Activated naive CD8-positive, alpha-beta T cell treated with anti-CD3 and anti-CD28 coated beads, Interleukin-2, amount 50 U/mL, for 24 hours (primary cell): ENCODE data around the gene PLEKHH1.
A peak's percentile ranks its signal among the peaks of the same experiment; 100 is the strongest.

ENCODE experiments used
- ATAC-seq: fragments of 150-1000 bp; cut with Tn5 transposase; one replicate; pipeline ENCODE4 v1.10.0; 2021
- DNase-seq: peaks from one replicate; pipeline ENCODE4 v3.0.0; 2021
- H3K27ac Mint-ChIP-seq: one replicate; pipeline ENCODE4 v1.8.0; 2021; ENCODE audit warnings: mild to moderate bottlenecking, mixed read lengths
- H3K27me3 Mint-ChIP-seq: one replicate; pipeline ENCODE4 v1.8.0; 2021; ENCODE audit warnings: mixed read lengths
- H3K36me3 Mint-ChIP-seq: one replicate; pipeline ENCODE4 v1.8.0; 2021; ENCODE audit warnings: low read depth, mixed read lengths
- H3K4me1 Mint-ChIP-seq: one replicate; pipeline ENCODE4 v1.8.0; 2021; ENCODE audit warnings: mixed read lengths
- H3K4me3 Mint-ChIP-seq: one replicate; pipeline ENCODE4 v1.8.0; 2021; ENCODE audit warnings: mild to moderate bottlenecking, moderate library complexity, mixed read lengths
- H3K9me3 Mint-ChIP-seq: one replicate; pipeline ENCODE4 v1.8.0; 2021; ENCODE audit warnings: mixed read lengths

PLEKHH1 gene

DNA sequence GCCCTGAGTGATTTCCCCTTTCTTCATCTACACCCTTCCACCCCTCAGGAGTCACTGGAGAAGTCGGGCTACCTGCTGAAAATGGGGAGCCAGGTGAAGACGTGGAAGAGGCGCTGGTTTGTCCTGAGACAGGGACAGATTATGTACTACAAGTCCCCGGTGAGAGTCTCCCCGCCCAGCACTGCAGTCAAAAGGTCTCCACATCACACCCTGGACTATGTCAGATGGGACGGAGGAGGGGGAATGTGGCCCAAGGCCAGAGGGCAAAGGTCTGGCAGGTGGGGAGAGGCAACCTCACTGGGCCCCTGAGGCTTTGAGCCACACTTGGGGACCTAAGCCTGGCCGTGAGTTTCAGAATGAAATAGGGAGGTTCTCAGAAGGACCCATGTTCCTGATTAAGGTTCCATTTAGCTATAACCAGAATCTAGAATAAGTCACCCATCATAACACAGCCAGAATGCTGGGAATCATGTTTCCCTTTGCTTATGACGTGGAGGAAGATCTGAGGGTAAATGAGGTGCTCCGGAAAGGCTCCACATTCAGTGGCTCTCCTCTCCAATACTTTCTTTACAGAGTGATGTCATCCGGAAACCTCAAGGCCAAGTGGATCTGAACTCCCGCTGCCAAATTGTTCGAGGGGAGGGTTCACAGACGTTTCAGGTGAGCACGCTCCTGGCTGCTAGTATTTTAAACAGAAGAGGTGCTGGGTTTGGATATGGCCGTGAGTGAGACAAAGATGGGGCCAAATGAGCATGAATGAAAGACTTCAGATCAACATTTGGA, 40.3 kb downstream of the PLEKHH1 start:
- H3K4me3 Mint-ChIP-seq = no peak overlapping the region
- H3K27me3 Mint-ChIP-seq = no peaks in the 10 kb centered on the region
- DNase-seq (no peak), ATAC-seq (no peak)
- no peaks in the 10 kb centered on the region for H3K36me3 Mint-ChIP-seq
- no peaks in the 10 kb centered on the region for H3K9me3 Mint-ChIP-seq
- H3K4me1 Mint-ChIP-seq = no peaks in the 10 kb centered on the region
- H3K27ac Mint-ChIP-seq = no peak overlapping the region

DNA sequence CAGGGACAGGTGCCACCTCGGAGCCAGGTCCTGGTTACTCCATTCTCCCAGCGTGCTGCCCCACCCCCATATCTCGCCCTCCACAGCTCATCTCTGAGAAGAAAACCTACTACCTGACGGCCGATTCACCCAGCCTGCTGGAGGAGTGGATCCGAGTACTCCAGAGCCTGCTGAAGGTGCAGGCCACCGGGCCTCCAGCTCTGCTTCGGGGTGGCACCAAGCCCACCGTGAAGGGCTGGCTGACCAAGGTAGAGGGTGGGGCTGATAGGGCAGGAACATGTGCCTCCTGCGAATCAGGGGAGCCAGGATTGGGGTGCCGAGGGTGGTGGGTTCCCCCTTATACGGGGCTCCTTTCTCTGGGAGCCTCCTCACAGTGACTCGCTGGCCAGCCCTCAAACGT, 41.1 kb downstream of the PLEKHH1 start:
- Mint-ChIP-seq H3K27ac (no peak overlapping the region), H3K27me3 (no peaks in the 10 kb centered on the region), H3K36me3 (no peaks in the 10 kb centered on the region), H3K4me1 (no peaks in the 10 kb centered on the region), H3K9me3 (no peaks in the 10 kb centered on the region), H3K4me3 (no peak overlapping the region)
- no peak for ATAC-seq
- no peak for DNase-seq

DNA sequence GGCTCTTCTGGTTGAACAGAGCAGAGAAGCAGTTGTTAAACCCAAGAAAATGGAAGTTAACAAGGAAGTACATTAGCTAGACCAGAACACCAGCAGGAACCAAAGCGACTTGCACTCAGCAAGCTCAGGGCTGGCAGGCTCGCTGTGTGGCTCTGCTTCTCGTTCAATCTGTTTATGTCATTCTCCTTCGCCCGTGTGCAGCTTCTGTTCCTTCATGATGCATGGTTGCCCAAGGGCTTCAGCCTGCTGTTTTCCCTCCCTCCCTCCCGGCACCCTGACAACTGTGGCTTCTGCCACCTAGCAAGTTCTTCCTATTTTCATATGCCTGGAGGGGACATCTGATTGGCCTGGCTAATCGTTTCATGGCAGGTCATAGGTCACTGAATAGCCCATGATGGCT, 41.7 kb downstream of the PLEKHH1 start:
- Mint-ChIP-seq H3K27ac (no peak overlapping the region), H3K4me3 (no peak overlapping the region), H3K27me3 (no peaks in the 10 kb centered on the region), H3K36me3 (no peaks in the 10 kb centered on the region), H3K4me1 (no peaks in the 10 kb centered on the region), H3K9me3 (no peaks in the 10 kb centered on the region)
- ATAC-seq (no peak), DNase-seq (no peak)

DNA sequence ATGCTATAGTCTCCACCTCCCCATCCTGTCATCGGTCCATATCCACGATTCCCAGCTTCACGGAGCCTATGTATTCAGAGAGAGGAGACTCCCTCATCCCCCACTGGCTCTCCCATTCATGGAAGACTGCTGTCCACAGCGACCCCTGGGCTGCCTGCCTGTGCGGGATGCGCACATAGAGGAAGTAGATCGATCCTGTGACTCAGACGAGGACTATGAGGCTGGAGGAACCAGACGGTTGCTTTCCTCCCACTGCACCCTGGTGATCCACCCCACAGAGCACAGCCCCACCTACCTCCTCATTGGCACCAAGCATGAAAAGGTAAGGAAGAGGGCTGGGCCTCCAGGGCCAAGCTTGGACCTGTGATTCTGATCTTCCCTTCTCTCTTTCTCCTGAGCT, 42.6 kb downstream of the PLEKHH1 start:
- Mint-ChIP-seq H3K4me3 (no peak overlapping the region), H3K9me3 (no peaks in the 10 kb centered on the region), H3K27ac (no peak overlapping the region), H3K4me1 (no peaks in the 10 kb centered on the region), H3K36me3 (no peaks in the 10 kb centered on the region), H3K27me3 (no peaks in the 10 kb centered on the region)
- ATAC-seq (no peak), DNase-seq (no peak)

DNA sequence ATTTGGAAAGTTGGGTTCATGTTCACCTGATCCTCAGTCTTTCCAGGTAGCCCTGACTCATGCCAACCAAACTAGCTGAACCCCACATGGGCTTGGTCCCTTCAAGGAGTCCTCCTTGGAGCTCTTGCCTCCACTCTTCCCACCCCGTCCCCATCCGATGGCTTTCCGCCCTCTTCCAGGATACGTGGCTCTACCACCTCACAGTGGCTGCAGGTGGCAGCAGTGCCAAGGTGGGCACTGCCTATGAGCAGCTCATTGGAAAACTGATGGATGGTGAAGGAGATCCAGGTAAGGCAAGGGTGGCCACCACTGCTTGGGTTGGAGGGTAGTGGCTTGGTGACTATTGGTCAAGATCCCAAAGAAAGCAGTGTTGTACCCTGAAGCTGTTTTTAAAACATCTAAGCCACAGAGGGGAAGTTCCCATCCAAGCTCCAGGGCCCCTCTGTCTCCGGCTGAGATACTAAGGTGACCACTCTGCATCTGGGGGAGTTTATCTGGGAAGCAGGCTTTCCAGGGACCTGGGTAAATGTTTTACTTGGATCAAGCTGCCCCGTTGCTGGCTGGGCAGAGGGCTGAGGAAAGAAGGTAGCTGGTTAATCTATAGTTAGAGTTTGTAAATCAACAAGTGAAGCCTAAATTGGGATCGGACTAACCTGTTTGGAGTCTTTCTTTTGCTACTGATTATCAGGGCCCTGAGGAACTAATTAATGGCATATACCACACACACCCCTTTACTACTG, 43.3 kb downstream of the PLEKHH1 start:
- Mint-ChIP-seq H3K9me3 (no peaks in the 10 kb centered on the region), H3K27me3 (no peaks in the 10 kb centered on the region), H3K4me3 (no peak overlapping the region), H3K36me3 (no peaks in the 10 kb centered on the region), H3K4me1 (no peaks in the 10 kb centered on the region), H3K27ac (no peak overlapping the region)
- DNase-seq = no peak
- ATAC-seq = no peak

DNA sequence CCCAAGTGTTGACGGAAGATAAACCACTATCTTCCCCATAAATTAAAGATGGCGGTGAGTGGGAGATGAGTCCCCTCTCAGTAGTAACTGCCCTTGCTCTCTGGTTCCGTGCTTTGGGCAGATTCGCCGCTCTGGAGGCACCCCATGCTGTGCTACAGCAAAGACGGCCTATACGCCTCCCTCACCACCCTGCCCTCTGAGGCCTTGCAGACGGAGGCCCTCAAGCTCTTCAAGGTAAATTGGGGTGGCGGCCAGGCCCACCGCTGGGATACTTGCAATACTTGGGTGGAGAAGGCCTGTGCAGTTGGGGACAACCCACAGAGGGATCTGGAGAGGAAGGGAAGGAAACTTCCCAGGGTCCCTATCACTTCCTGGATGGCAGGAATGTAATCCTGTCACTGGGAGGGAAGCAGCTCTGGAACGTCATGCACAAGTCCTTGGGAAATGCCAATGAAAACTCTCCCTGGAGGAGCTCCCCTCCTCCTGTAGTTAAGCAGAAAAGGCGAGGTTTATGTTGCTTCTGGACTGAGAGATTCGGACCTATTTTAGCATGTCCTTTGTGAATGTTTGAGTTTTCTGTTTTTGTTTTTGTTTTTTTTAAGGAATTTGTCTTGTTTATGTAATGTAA, 44.2 kb downstream of the PLEKHH1 start:
- H3K27me3 Mint-ChIP-seq = no peaks in the 10 kb centered on the region
- no peaks in the 10 kb centered on the region for H3K4me1 Mint-ChIP-seq
- no peaks in the 10 kb centered on the region for H3K36me3 Mint-ChIP-seq
- H3K27ac Mint-ChIP-seq = no peak overlapping the region
- no peaks in the 10 kb centered on the region for H3K9me3 Mint-ChIP-seq
- ATAC-seq = no peak
- no peak overlapping the region for H3K4me3 Mint-ChIP-seq
- DNase-seq = no peak

DNA sequence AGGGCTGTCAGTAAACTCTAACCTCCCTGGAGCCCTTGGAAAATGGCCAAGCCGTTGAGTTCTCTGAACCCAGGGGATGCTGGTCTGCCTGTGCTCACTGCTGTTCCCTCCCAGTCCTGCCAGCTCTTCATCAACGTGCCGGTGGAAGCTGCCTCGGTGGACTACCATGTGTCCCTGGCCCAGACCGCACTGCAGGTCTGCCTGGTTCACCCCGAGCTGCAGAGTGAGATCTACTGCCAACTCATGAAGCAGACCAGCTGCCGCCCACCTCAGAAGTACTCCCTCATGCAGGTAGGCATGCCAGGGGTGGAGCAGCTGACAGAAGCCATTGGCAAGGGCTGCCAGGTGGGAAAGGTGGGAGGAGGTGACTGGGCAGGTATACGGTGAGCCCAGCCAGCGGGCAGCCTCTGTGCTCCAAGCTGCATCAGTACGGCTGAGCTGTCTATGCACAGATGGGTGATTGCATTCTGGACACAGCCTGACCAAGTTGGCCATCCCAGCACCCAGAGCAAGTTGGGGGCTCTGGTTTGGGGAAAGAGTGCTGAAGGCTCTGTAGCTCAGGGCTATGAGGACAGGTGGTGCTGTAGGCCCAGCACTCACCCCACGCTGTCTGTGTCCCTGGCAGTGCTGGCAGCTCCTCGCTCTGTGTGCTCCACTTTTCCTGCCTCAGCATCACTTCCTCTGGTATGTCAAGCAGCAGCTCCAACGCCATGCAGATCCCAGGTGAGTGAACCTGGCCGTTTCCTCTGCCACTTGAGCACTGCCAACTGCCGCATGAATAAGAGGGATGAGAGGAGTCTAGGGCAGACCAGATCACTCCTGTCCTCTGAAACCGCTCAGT, 45.0 kb downstream of the PLEKHH1 start:
- no peak overlapping the region for H3K27ac Mint-ChIP-seq
- no peaks in the 10 kb centered on the region for H3K27me3 Mint-ChIP-seq
- no peak for DNase-seq

DNA sequence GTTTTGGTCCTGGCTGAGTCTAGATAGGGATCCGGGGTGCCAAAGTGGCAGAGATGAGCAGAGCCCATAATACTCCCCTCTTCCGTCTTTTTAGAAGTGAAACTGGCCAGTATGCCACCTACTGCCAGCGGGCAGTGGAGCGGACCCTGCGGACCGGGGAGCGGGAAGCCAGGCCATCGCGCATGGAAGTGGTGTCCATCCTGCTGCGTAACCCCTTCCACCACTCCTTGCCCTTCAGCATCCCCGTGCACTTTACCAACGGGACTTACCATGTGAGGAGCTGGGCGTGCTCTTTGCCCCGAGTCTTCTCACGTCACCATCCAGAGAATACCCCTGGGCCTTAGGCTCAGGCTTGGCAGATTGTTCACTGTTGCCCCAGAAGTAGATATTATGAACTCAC, 46.0 kb downstream of the PLEKHH1 start:
- no peak overlapping the region for H3K4me3 Mint-ChIP-seq

More for the DNA sequence above, 45.0 kb downstream of the PLEKHH1 start:
- peak; percentile 16 for ATAC-seq
- Mint-ChIP-seq H3K9me3 (no peaks in the 10 kb centered on the region), H3K36me3 (no peaks in the 10 kb centered on the region), H3K4me3 (no peak overlapping the region), H3K4me1 (no peaks in the 10 kb centered on the region)

DNA sequence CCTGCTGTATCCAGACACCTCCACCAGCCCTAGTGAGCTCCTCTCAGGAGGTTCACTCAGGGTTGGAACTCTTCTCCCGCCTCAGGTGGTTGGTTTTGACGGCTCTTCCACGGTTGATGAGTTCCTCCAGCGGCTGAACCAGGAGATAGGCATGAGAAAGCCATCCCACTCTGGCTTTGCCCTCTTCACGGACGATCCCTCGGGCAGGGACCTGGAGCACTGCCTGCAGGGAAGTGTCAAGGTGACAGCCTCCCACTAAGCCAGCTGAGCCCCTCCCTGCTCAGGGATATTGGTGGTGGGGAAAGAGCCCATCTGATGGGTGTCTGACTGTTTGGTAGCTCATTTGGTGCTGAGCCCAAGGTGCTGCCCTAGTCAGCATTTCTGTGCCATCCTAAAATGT, 46.5 kb downstream of the PLEKHH1 start:
- no peaks in the 10 kb centered on the region for H3K4me1 Mint-ChIP-seq
- H3K27me3 Mint-ChIP-seq = no peaks in the 10 kb centered on the region
- DNase-seq (no peak), ATAC-seq (no peak)
- no peaks in the 10 kb centered on the region for H3K9me3 Mint-ChIP-seq
- H3K4me3 Mint-ChIP-seq = no peak overlapping the region
- H3K27ac Mint-ChIP-seq = no peak overlapping the region
- H3K36me3 Mint-ChIP-seq = no peaks in the 10 kb centered on the region

More for the DNA sequence above, 46.0 kb downstream of the PLEKHH1 start:
- H3K4me1 Mint-ChIP-seq = no peaks in the 10 kb centered on the region
- H3K36me3 Mint-ChIP-seq = no peaks in the 10 kb centered on the region
- H3K9me3 Mint-ChIP-seq = no peaks in the 10 kb centered on the region
- ATAC-seq (no peak), DNase-seq (no peak)
- H3K27ac Mint-ChIP-seq = no peak overlapping the region
- H3K27me3 Mint-ChIP-seq = no peaks in the 10 kb centered on the region

DNA sequence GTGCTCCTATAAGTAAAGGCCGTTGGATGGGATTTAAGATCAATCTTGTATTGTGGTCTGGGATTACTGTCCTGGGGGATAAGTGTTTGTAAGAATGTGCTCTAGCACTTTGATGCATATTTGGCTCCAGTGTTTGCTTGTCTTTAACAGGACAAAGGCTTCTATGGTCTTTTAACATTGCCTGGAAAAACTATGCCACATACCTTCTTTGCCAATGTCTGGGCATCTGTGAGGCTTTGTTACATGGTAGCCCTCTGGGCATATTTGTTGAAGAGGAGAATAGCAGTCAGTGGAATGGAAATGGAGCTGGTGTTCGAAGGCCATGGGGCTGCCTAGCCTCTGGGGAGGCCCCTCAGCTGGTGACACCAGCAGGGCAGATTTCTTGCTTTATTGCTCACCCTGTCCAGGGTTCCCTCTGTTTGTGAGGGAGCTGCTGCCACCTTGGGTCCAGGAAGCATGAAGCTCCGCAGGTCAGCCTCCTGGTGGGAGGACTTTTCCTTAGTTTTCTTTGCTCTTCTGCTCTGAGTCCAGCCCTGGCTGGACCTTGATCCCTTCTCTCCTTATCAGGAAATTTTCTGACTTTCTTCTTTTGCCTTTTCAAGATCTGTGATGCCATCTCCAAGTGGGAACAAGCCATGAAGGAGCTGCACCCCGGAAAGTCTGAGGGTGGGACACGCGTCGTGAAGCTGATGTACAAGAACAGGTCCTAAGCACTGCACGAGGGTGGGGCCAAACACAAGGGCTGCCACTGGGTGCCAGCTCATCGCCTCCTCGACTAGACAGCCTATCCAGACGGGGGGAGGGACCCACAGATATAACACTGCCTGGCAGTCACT, 47.5 kb downstream of the PLEKHH1 start:
- Mint-ChIP-seq H3K36me3 (no peaks in the 10 kb centered on the region), H3K9me3 (no peaks in the 10 kb centered on the region), H3K4me1 (no peaks in the 10 kb centered on the region), H3K27me3 (no peaks in the 10 kb centered on the region), H3K4me3 (no peak overlapping the region), H3K27ac (no peak overlapping the region)
- DNase-seq = no peak
- ATAC-seq = no peak

DNA sequence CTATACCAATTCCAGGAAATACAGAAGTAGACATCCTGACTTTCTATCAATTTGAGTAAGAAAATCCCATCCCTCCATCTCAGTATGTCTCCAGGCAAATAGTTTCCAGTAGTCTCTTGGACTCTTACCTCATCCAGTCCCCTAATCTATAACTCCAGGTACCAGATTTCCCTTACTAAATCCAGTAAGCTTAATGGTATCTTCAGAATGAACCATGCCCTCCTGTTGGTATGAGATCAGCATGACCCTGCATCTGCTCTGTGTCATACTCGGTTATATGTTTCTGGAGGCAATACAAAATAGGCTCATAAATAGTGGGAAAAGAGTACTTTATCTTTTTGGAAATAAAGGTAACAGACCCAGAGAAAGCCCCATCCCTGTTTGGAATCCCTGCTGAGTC, 48.6 kb downstream of the PLEKHH1 start:
- Mint-ChIP-seq H3K9me3 (no peaks in the 10 kb centered on the region), H3K36me3 (no peaks in the 10 kb centered on the region), H3K4me3 (no peak overlapping the region), H3K27ac (no peak overlapping the region), H3K4me1 (no peaks in the 10 kb centered on the region), H3K27me3 (no peaks in the 10 kb centered on the region)
- DNase-seq = no peak
- ATAC-seq = no peak

DNA sequence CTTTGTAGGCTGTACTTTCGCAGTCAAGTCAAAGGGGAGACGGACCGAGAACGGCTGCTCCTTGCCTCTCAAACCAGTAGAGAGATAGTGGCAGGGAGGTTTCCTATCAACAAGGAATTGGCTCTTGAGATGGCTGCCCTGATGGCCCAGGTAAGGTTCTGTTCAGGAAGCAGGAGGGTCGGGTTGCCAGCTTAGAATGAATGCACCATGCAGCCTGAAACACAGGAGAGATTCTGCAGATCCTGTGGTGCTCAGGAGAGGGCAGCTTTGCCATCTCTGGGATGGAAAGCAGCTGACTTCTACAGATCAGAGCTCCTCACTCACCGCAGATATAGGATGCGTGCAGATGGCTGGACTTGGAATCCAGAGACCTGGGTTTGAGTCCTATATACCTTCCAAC, 49.0 kb downstream of the PLEKHH1 start:
- Mint-ChIP-seq H3K9me3 (no peaks in the 10 kb centered on the region), H3K4me3 (no peak overlapping the region), H3K4me1 (no peaks in the 10 kb centered on the region), H3K27ac (no peak overlapping the region), H3K36me3 (no peaks in the 10 kb centered on the region), H3K27me3 (no peaks in the 10 kb centered on the region)
- DNase-seq (no peak), ATAC-seq (no peak)

DNA sequence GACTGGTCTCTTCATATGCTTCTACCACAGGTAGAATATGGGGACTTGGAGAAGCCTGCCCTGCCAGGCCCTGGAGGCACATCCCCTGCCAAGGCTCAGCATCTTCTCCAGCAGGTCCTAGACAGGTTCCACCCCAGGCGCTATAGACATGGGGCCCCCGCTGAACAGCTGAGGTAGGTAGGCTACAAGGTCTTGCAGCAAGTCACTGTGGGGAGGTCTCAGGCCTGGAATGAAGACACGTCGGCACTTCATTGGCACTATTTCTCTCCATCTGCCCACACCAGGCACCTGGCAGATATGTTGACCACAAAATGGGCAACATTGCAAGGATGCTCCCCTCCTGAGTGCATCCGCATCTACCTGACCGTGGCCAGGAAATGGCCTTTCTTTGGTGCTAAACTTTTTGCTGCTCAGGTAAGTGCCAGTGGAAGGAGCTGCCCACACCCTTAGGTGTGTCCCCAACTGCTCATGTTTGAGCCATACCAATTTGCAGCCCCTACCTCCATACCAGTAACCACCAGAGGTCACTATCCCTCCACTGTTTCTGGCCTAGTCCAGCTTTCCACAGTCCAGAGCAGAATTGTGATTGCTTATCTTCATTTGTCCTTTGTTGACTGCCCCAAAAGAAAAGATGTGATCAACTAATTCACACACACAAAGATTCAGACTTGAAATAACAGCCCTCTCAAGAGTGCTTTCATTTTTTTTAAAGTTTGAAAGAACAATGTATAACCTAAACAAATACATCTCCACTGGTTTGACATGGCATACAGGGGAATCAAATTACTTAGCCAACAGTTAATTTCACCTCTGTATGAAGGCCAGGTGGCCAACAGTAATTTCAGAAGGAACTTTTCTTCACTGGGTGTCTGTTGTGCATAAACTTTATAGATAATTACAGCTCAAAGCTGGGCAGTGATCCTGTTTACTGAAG, 50.9 kb downstream of the PLEKHH1 start:
- peak; percentile 20 for DNase-seq
- no peaks in the 10 kb centered on the region for H3K9me3 Mint-ChIP-seq
- ATAC-seq = peak; percentile 74
- H3K36me3 Mint-ChIP-seq = peaks cover 2% of the 10 kb centered on the region
- H3K27me3 Mint-ChIP-seq = no peaks in the 10 kb centered on the region
- H3K4me1 Mint-ChIP-seq = no peaks in the 10 kb centered on the region
- H3K4me3 Mint-ChIP-seq = no peak overlapping the region
- no peak overlapping the region for H3K27ac Mint-ChIP-seq
